ENCODE results near the gene ZNF341. TPM values are rescaled to one million over a fixed set of nuclear protein-coding genes. Genes with fewer than 3 reads are reported as not detected.

The ZNF341 gene
- total and polyA plus RNA-seq, 8 donors, result 0.58 to 6.2 (median 1.9) TPM

DNA sequence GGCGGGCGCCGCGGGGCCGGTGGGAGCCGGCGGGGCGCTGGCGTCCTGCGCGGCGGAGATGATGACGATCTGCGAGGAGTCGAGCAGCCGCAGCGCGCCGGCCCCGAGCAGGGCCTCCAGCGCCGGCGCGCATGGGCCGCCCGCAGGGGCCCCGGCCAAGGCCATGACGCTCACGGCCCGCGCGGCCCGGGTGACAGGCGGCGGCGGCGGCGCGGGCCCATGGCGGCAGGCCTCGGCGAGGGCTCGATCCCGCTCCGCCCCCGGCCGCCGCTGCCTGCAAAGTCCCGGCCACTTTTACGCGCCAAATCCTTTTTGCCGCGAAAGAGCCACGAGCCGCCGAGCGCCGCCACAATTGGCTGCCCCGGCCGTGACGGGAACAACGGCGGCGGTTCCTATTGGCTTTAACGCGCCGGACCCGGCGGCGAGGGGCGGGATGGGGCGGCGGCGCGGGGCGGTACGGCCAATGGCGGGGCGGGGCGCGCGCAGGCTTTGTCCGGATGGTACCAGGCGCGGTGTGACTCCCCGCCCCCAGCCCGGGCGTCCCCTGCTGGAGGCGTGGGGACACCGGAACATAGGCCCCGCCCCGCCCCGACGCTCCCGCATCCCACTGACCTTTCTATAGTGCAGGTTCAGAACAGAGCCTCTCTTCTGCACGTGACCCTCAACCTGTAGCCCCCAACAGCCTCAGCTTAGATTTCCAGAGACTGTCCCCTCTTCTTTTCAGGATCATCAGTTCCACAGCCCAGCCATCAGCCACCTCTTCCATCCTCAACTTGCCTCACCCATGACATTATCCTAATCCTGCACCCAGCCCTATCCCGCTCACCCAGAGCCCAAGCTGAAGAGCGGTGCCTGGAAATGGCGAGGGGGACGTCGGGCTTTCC, 45.5 kb upstream of the ZNF341 start, which contains the start of gene E2F1:
E2F1 (minus strand) TSS at position 286 of the 884 bp plus-strand sequence; CDS start at position 165, 121 bp downstream.
- H3K27ac ChIP-seq, result peak within 1 kb of the TSS; percentile 47 to 84 (median 59)
- H3K4me3 ChIP-seq, result peak within 1 kb of the TSS; percentile 44 to 57 (median 48)
- intact Hi-C loops (cut with DNase I; ENCODE audit: low total_unique reads), result no loop called here
- H3K4me1 ChIP-seq, result peaks cover 12 to 33% (median 23%) of the 10 kb centered on the region in 4 donors
- 2 to 7% (median 3%) methylated on average over 29 to 99 of the region's 101 CpGs for WGBS, 5 donors
- H3K27me3 ChIP-seq, result no peaks in the 10 kb centered on the region
- H3K36me3 ChIP-seq, result no peaks in the 10 kb centered on the region
- peak in 1 of 3 donors; percentile 40 for TF ChIP-seq POLR2AphosphoS5 (IDR thresholded peaks at IDR 0.05)
- TF ChIP-seq POLR2A (IDR thresholded peaks at IDR 0.05), result no peak
- no peak for TF ChIP-seq EP300 (IDR thresholded peaks at IDR 0.05)
- TF ChIP-seq, protein P1, sequence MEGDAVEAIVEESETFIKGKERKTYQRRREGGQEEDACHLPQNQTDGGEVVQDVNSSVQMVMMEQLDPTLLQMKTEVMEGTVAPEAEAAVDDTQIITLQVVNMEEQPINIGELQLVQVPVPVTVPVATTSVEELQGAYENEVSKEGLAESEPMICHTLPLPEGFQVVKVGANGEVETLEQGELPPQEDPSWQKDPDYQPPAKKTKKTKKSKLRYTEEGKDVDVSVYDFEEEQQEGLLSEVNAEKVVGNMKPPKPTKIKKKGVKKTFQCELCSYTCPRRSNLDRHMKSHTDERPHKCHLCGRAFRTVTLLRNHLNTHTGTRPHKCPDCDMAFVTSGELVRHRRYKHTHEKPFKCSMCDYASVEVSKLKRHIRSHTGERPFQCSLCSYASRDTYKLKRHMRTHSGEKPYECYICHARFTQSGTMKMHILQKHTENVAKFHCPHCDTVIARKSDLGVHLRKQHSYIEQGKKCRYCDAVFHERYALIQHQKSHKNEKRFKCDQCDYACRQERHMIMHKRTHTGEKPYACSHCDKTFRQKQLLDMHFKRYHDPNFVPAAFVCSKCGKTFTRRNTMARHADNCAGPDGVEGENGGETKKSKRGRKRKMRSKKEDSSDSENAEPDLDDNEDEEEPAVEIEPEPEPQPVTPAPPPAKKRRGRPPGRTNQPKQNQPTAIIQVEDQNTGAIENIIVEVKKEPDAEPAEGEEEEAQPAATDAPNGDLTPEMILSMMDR (IDR thresholded peaks at IDR 0.05), result peak in 5 of 7 experiments; percentile 11 to 73 (median 26)
- H3K9me3 ChIP-seq, result no peaks in the 10 kb centered on the region
- peak; percentile 98 for DNase-seq

DNA sequence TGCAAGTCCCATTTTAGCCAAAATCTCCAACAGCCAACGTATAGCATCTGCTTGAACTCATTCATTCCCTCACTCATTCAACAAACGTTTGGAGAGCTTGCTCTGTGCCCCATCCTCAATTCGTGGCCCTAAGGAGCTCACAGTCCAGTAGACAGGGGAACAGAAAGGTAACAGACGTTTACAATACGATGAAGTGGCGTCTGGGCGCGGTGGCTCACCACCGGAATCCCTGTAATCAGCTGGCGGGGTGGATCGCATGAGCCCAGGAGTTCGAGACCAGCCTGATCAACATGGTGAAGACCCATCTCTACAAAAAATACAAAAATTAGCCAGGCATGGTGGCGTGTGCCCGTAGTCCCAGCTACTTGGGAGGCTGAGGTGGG, 44.8 kb upstream of the ZNF341 start:
- DNase-seq, result no peak
- intact Hi-C loops (cut with DNase I; ENCODE audit: low total_unique reads), result no loop called here
- no peaks in the 10 kb centered on the region for H3K36me3 ChIP-seq
- 78 to 82% (median 79%) methylated on average over 14 of the region's 14 CpGs for WGBS, 5 donors
- H3K4me1 ChIP-seq, result peaks cover 12 to 33% (median 23%) of the 10 kb centered on the region in 4 donors
- H3K4me3 ChIP-seq, result peak overlapping the region; percentile 44 to 57 (median 48)
- H3K9me3 ChIP-seq, result no peaks in the 10 kb centered on the region
- TF ChIP-seq POLR2A (IDR thresholded peaks at IDR 0.05) (no peak), EP300 (IDR thresholded peaks at IDR 0.05) (no peak), POLR2AphosphoS5 (IDR thresholded peaks at IDR 0.05) (no peak)
- H3K27me3 ChIP-seq, result no peaks in the 10 kb centered on the region
- H3K27ac ChIP-seq, result peak overlapping the region in 4 of 5 donors; percentile 51 to 84 (median 70)

DNA sequence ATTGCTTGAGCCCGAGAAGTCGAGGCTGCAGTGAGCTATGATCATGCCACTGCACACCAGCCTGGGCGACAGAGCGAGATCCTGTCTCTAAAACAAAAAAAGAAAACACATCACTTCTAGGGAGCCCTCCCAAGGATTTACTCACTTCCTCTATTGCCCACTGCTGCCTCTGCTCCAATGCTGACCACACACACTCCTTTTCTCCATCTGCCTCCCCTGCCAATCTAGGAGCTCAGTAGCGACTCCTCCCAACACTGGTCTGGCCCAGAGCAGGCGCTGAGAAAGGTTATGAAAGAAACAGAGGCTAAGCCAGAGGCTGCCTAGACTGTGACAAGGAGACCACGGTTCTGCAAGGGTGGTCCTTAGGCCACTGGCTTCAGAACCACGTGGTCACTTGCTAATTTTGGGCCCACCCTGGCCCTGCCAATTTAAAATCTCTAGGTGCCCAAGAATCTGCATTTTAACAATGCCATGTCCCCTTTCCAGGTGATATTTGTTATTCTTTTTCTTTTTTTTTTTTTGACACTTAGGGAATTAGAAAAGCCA, 44.4 kb upstream of the ZNF341 start:
- Histone ChIP-seq H3K9me3 (no peaks in the 10 kb centered on the region), H3K27me3 (no peaks in the 10 kb centered on the region), H3K27ac (peak overlapping the region in 2 of 5 donors; percentile 59 to 80), H3K36me3 (no peaks in the 10 kb centered on the region), H3K4me3 (no peak overlapping the region), H3K4me1 (peaks cover 12 to 33% (median 23%) of the 10 kb centered on the region in 4 donors)
- DNase-seq, result no peak
- intact Hi-C loops (cut with DNase I; ENCODE audit: low total_unique reads), result no loop called here
- TF ChIP-seq POLR2AphosphoS5 (IDR thresholded peaks at IDR 0.05) (no peak), POLR2A (IDR thresholded peaks at IDR 0.05) (no peak), EP300 (IDR thresholded peaks at IDR 0.05) (no peak)
- TF ChIP-seq, protein P1 (IDR thresholded peaks at IDR 0.05), result no peak
- WGBS, 5 donors, result 76 to 87% (median 82%) methylated on average over 8 of the region's 8 CpGs

DNA sequence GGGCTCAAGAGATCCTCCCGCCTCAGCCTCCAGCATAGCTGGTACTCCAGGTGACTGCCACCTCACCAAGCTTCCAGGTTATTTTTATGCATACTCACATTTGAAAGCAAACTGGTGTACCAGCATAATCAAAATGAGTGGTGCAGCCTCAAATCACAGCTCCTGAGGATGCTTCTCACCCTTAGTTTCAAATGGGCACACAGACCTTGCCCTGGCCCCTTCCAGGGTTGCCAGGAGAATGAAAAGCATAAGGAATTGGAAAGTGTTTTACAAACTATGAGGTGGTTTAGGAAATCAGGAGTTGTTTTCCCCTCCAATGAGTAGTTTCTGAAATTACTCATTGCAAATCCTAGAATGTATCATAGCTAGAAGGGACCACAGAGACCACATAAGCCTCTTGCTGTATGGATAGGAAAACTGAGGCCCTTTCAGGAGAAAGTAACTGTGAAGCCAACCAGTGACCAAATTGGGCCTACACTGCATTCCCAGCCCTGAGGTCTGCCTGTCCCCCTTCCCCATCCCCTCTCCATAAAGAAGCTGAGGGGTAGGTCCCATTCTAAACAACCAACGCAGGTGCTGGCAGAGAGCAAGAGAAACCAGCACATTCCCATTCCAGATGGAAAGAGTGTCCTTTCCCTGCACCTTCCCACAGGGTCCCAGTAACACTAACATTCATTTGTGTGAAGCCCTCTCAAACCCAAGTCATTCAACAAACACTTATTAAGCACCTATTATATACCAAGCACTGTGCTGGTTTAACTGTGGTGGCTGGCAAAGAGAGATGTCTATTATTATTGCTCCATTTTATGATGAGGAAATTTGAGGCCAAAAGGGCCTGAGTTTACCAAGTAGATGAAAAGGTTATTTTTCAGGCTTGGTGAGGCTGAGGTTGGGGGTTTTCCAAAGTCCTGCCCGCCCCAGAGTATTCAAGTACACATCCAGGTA, 43.5 kb upstream of the ZNF341 start:
- WGBS, 5 donors, result 70 to 84% (median 75%) methylated on average over 3 of the region's 3 CpGs

More for the DNA sequence above, 43.5 kb upstream of the ZNF341 start:
- Histone ChIP-seq H3K36me3 (no peaks in the 10 kb centered on the region), H3K4me1 (peaks cover 12 to 33% (median 23%) of the 10 kb centered on the region in 4 donors), H3K9me3 (no peaks in the 10 kb centered on the region), H3K4me3 (no peak overlapping the region), H3K27ac (peak overlapping the region in 1 of 5 donors; percentile 49), H3K27me3 (no peaks in the 10 kb centered on the region)
- TF ChIP-seq EP300 (IDR thresholded peaks at IDR 0.05) (no peak), POLR2AphosphoS5 (IDR thresholded peaks at IDR 0.05) (no peak), POLR2A (IDR thresholded peaks at IDR 0.05) (no peak)
- TF ChIP-seq, protein P1 (IDR thresholded peaks at IDR 0.05), result no peak
- DNase-seq, result no peak
- intact Hi-C loops (cut with DNase I; ENCODE audit: low total_unique reads), result no loop called here
